IMR-90 (cell line): ENCODE results near the gene GBA2. TPM values are rescaled to one million over a fixed set of nuclear protein-coding genes. Genes with fewer than 3 reads are reported as not detected.
A peak's percentile ranks its signal among the peaks of the same experiment; 100 is the strongest.

Source experiments
- ATAC-seq: fragments of 200-7000 bp; cut with Tn5 transposase; 2 replicates; pipeline ENCODE4 v1.9.1; 2020; ENCODE audit warnings: low read depth, mild to moderate bottlenecking, moderate library complexity
- BruUV-seq: library from RNA; stranded (reverse); fragments of 400-500 nt; replicated peaks from 2 replicates; lab custom pipeline; 2021; lab: Mats Ljungman, UMichigan
- CTCF ChIA-PET: fragments of 300-600 bp; formaldehyde crosslinking; extraction: SDS; loops from one replicate; lab custom pipeline; 2021; ENCODE audit warnings: antibody characterized with exemption; lab: Yijun Ruan, JAX
- POLR2A ChIA-PET: fragments of 300-600 bp; sonication (Branson Sonifier 250); formaldehyde crosslinking; loops from one replicate; lab custom pipeline; 2022; ENCODE audit warnings: antibody characterized with exemption; ENCODE audit not compliant: unreplicated experiment; lab: Charles Lee
- DNase-seq: peaks from one replicate; pipeline ENCODE4 v3.0.0; 2013
- H2AFZ ChIP-seq: replicated peaks from 2 replicates; pipeline ENCODE3; 2013; ENCODE audit warnings: low read length, mild to moderate bottlenecking; ENCODE audit not compliant: poor library complexity
- H2AK5ac ChIP-seq: 2 replicates; pipeline ENCODE4 v1.6.1; 2013; ENCODE audit warnings: low read depth, low read length, inconsistent platforms
- H2AK9ac ChIP-seq: replicated peaks from 2 replicates; pipeline ENCODE3; 2013; ENCODE audit warnings: mild to moderate bottlenecking, low read depth, low read length, moderate library complexity; ENCODE audit not compliant: poor library complexity
- H2BK120ac ChIP-seq: 2 replicates; pipeline ENCODE4 v1.6.1; 2013; ENCODE audit warnings: low read depth, low read length, inconsistent platforms
- H2BK15ac ChIP-seq: 3 replicates; pipeline ENCODE4 v1.6.1; 2013; ENCODE audit warnings: low read depth, low read length, inconsistent platforms
- H2BK20ac ChIP-seq: 2 replicates; pipeline ENCODE4 v1.6.1; 2013; ENCODE audit warnings: low read depth, mild to moderate bottlenecking, inconsistent platforms, low read length, moderate library complexity
- H2BK5ac ChIP-seq: 2 replicates; pipeline ENCODE4 v1.6.1; 2013; ENCODE audit warnings: mild to moderate bottlenecking, low read depth, low read length, inconsistent platforms; ENCODE audit not compliant: poor library complexity, severe bottlenecking
- H3K14ac ChIP-seq: replicated peaks from 2 replicates; pipeline ENCODE4 v1.6.1; 2013; ENCODE audit warnings: low read depth, low read length, inconsistent platforms
- H3K18ac ChIP-seq: 2 replicates; pipeline ENCODE4 v1.6.1; 2013; ENCODE audit warnings: low read depth, low read length, control low read depth
- H3K23ac ChIP-seq: 2 replicates; pipeline ENCODE4 v1.6.1; 2013; ENCODE audit warnings: low read depth, low read length, inconsistent platforms
- H3K27ac ChIP-seq: 2 replicates; pipeline ENCODE4 v1.5.1; 2013; ENCODE audit warnings: mild to moderate bottlenecking, control low read depth, low read length; ENCODE audit not compliant: insufficient read depth
- H3K27me3 ChIP-seq: 2 replicates; pipeline ENCODE4 v1.6.1; 2013; ENCODE audit warnings: low read length; ENCODE audit not compliant: control insufficient read depth, insufficient read depth
- H3K36me3 ChIP-seq: 2 replicates; pipeline ENCODE4 v1.6.1; 2013; ENCODE audit warnings: low read length, mixed read lengths; ENCODE audit not compliant: control insufficient read depth, insufficient read depth
- H3K4ac ChIP-seq: 2 replicates; pipeline ENCODE4 v1.6.1; 2013; ENCODE audit warnings: low read depth, low read length, inconsistent platforms
- H3K4me1 ChIP-seq: 2 replicates; pipeline ENCODE4 v1.6.1; 2013; ENCODE audit warnings: low read length, mixed read lengths; ENCODE audit not compliant: control insufficient read depth, insufficient read depth
- H3K4me2 ChIP-seq: 2 replicates; pipeline ENCODE4 v1.6.1; 2013; ENCODE audit warnings: low read depth, mild to moderate bottlenecking, control low read depth, low read length, moderate library complexity
- H3K4me3 ChIP-seq: 2 replicates; pipeline ENCODE4 v1.5.1; 2013; ENCODE audit warnings: low read depth, mild to moderate bottlenecking, control low read depth, low read length, moderate library complexity; ENCODE audit not compliant: insufficient read depth
- H3K56ac ChIP-seq: 2 replicates; pipeline ENCODE4 v1.6.1; 2013; ENCODE audit warnings: low read length, inconsistent platforms; ENCODE audit not compliant: insufficient read depth; ENCODE audit errors: extremely low read depth
- H3K79me1 ChIP-seq, 2 experiments: 2 replicates each; pipeline ENCODE4 v1.6.1; 2013; ENCODE audit warnings: low read length in 2 of 2, inconsistent platforms in 1 of 2, low read depth in 1 of 2
- H3K9ac ChIP-seq: 2 replicates; pipeline ENCODE4 v1.6.1; 2013; ENCODE audit warnings: low read depth, low read length, control low read depth
- H3K9me1 ChIP-seq: 2 replicates; pipeline ENCODE4 v1.6.1; 2013; ENCODE audit warnings: low read length, inconsistent platforms; ENCODE audit not compliant: insufficient read depth
- H3K9me3 ChIP-seq: 2 replicates; pipeline ENCODE4 v1.6.1; 2013; ENCODE audit warnings: low read length; ENCODE audit not compliant: control insufficient read depth, insufficient read depth
- H4K20me1 ChIP-seq: 2 replicates; pipeline ENCODE4 v1.6.1; 2013; ENCODE audit warnings: low read length, inconsistent platforms; ENCODE audit not compliant: insufficient read depth
- H4K5ac ChIP-seq: 2 replicates; pipeline ENCODE4 v1.6.1; 2013; ENCODE audit warnings: mild to moderate bottlenecking, low read depth, low read length, control low read depth
- H4K8ac ChIP-seq, 2 experiments: 2 replicates each; pipeline ENCODE4 v1.6.1; 2013; ENCODE audit warnings: low read depth in 2 of 2, low read length in 2 of 2, control low read depth in 1 of 2, inconsistent platforms in 1 of 2
- H4K91ac ChIP-seq: 2 replicates; pipeline ENCODE4 v1.6.1; 2013; ENCODE audit warnings: low read depth, low read length, inconsistent platforms; ENCODE audit not compliant: insufficient read depth
- CEBPB ChIP-seq: IDR thresholded peaks from 2 replicates; pipeline ENCODE4 v1.6.1; 2012; ENCODE audit warnings: low read depth, low read length, improper control_type of control experiment
- CHD1 ChIP-seq: IDR thresholded peaks from 2 replicates; pipeline ENCODE4 v1.6.1; 2012; ENCODE audit warnings: low read depth, low read length, improper control_type of control experiment
- FOS ChIP-seq: fragments of 150-350 bp; IDR thresholded peaks from 2 replicates; pipeline ENCODE4 v1.6.1; 2016; ENCODE audit warnings: low read depth, low read length
- MAZ ChIP-seq: IDR thresholded peaks from 2 replicates; pipeline ENCODE4 v1.6.1; 2012; ENCODE audit warnings: low read depth, mild to moderate bottlenecking, low read length, improper control_type of control experiment, moderate library complexity, borderline replicate concordance
- MXI1 ChIP-seq: IDR thresholded peaks from 2 replicates; pipeline ENCODE4 v1.6.1; 2012; ENCODE audit warnings: low read depth, mild to moderate bottlenecking, low read length, moderate library complexity, borderline replicate concordance
- POLR2A ChIP-seq: IDR thresholded peaks from 2 replicates; pipeline ENCODE4 v1.6.1; 2012; ENCODE audit warnings: mild to moderate bottlenecking, low read depth, low read length
- RFX5 ChIP-seq: IDR thresholded peaks from 2 replicates; pipeline ENCODE4 v1.8.0; 2012; ENCODE audit warnings: low read depth, mild to moderate bottlenecking, low read length, moderate library complexity
- SMC3 ChIP-seq: fragments of 150-350 bp; IDR thresholded peaks from 2 replicates; pipeline ENCODE4 v1.6.1; 2016; ENCODE audit warnings: low read depth, mild to moderate bottlenecking, antibody characterized with exemption, low read length, moderate library complexity
- WGBS, 2 experiments: methylation state at CpG; one replicate each; pipeline versions ENCODE4 v1.1.5 to v1.1.7; 2013; ENCODE audit warnings: missing lambda C conversion rate in 2 of 2; ENCODE audit not compliant: insufficient read length in 1 of 2; ENCODE audit errors: extremely low coverage in 2 of 2; 5-methylcytosine and 5-hydroxymethylcytosine counted together
- dilution Hi-C: fragments of 300-500 bp; cut with HindIII; formaldehyde crosslinking; loops from one replicate; pipeline ENCODE4 v1.14.3; 2018; ENCODE audit warnings: low sequenced_read_pairs; ENCODE audit not compliant: unreplicated experiment
- in situ Hi-C: fragments of 300-500 bp; cut with MboI; formaldehyde crosslinking; loops from 3 replicates; pipeline ENCODE4 v1.14.3; 2019; ENCODE audit warnings: low sequenced_read_pairs, inconsistent platforms, mixed read lengths
- intact Hi-C: fragments of 100-400 bp; cut with micrococcal nuclease; formaldehyde crosslinking; loops from 2 replicates; pipeline ENCODE4 v1.10.0; 2022
- polyA plus RNA-seq, 3 experiments: library from polyadenylated mRNA; depleted of rRNA; stranded (reverse); fragments of >200 nt; gene quantifications; 2 replicates each; pipeline ENCODE4 v1.2.3, GENCODE V29; 2012; ENCODE audit warnings: low replicate concordance in 1 of 3
- total RNA-seq: library from RNA; depleted of rRNA; stranded (reverse); fragments of >200 nt; gene quantifications from 2 replicates; pipeline ENCODE4 v1.2.3, GENCODE V29; 2012
- TF ChIP-seq, protein P1 (sequence below): conservative IDR thresholded peaks from 2 replicates; pipeline ENCODE4 v1.5.1; 2012; ENCODE audit warnings: mild to moderate bottlenecking, low read depth, low read length, improper control_type of control experiment

The GBA2 gene
- total and polyA plus RNA-seq, 2 of the 4 experiments (the other 2 are of a cell fraction): 18.1 to 38.2 TPM

- H2AFZ ChIP-seq: no peak overlapping the region
- ChIA-PET POLR2A (interaction anchor here (0.6 kb wide), 1 partner anchor 733 kb away, joined by 3 read pairs; no protein-coding TSS in a partner anchor), CTCF (no interaction called here)
- TF ChIP-seq FOS: no peak
- 0 out of 2 replicates have a peak, but pooled peaks have one; percentile 18 for TF ChIP-seq POLR2A
- TF ChIP-seq MXI1: no peak
- TF ChIP-seq CEBPB: no peak
- TF ChIP-seq CHD1: no peak
- TF ChIP-seq, protein P1, sequence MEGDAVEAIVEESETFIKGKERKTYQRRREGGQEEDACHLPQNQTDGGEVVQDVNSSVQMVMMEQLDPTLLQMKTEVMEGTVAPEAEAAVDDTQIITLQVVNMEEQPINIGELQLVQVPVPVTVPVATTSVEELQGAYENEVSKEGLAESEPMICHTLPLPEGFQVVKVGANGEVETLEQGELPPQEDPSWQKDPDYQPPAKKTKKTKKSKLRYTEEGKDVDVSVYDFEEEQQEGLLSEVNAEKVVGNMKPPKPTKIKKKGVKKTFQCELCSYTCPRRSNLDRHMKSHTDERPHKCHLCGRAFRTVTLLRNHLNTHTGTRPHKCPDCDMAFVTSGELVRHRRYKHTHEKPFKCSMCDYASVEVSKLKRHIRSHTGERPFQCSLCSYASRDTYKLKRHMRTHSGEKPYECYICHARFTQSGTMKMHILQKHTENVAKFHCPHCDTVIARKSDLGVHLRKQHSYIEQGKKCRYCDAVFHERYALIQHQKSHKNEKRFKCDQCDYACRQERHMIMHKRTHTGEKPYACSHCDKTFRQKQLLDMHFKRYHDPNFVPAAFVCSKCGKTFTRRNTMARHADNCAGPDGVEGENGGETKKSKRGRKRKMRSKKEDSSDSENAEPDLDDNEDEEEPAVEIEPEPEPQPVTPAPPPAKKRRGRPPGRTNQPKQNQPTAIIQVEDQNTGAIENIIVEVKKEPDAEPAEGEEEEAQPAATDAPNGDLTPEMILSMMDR: no peak
- TF ChIP-seq SMC3: no peak
- TF ChIP-seq RFX5: no peak
- no peak for TF ChIP-seq MAZ
- H4K8ac ChIP-seq: peak overlapping the region; percentile 82 to 91
- peaks cover 25% of the 10 kb centered on the region for H3K4me1 ChIP-seq
- H3K18ac ChIP-seq: peak overlapping the region; percentile 79
- no TSS peak for BruUV-seq
- H3K9ac ChIP-seq: peak overlapping the region; percentile 99
- peaks cover 28% of the 10 kb centered on the region for H4K20me1 ChIP-seq
- DNase-seq: no peak
- H2AK9ac ChIP-seq: peak overlapping the region; percentile 94
- H2BK120ac ChIP-seq: peak overlapping the region; percentile 80
- peak overlapping the region; percentile 67 for H2BK15ac ChIP-seq
- H3K9me3 ChIP-seq: no peaks in the 10 kb centered on the region
- H3K27me3 ChIP-seq: no peaks in the 10 kb centered on the region
- in situ Hi-C loops (no loop called here), intact Hi-C loops (no loop called here), dilution Hi-C loops (no loop called here)
- H4K91ac ChIP-seq: peak overlapping the region; percentile 99
- no peak for ATAC-seq
- H3K36me3 ChIP-seq: peaks cover 6% of the 10 kb centered on the region
- H2AK5ac ChIP-seq: peak overlapping the region; percentile 98
- H3K14ac ChIP-seq: peak overlapping the region; percentile 99
- H3K4me3 ChIP-seq: peak overlapping the region; percentile 99
- peaks cover 17 to 73% of the 10 kb centered on the region in 2 experiments for H3K79me1 ChIP-seq
- WGBS, 2 experiments: 79 to 100% methylated on average over 2 of the region's 2 CpGs
- H4K5ac ChIP-seq: peak overlapping the region; percentile 57
- H3K4me2 ChIP-seq: peak overlapping the region; percentile 96
- peak overlapping the region; percentile 90 for H3K27ac ChIP-seq
- H3K56ac ChIP-seq: peak overlapping the region; percentile 98
- peak overlapping the region; percentile 96 for H2BK5ac ChIP-seq
- H2BK20ac ChIP-seq: peak overlapping the region; percentile 66
- H3K23ac ChIP-seq: peak overlapping the region; percentile 100
- peak overlapping the region; percentile 99 for H3K4ac ChIP-seq
- peaks cover 5% of the 10 kb centered on the region; the same call in 1 of the 2 replicates for H3K9me1 ChIP-seq
Observed at GRCh38 chr9:35730486-35730854, 18.6 kb downstream of the GBA2 start.
